ENCODE results near the gene SERP1. TPM values are rescaled to one million over a fixed set of nuclear protein-coding genes. Genes with fewer than 3 reads are reported as not detected.

Gene SERP1
- total RNA-seq, 1 experiment from 2014 or later, result 147 TPM

DNA sequence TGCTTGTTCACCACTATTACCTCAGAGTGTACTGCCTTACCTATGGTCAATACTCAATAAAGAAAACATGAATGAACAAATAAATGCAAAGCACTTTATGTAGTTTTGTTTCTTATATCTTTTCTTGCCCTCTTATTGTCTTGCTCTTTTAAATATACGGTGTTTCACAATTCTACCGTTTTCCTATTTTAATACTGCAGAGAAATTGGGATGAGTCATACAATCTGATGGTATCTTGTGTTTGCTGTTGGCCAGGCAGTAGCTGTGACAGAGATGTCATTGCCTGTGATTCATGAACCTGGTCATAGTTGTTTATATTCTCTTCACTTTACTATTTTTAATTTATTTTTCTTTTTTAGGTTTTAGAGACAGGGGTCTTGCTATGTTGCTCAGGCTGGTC lies 48.3 kb downstream of the SERP1 start:
- TF ChIP-seq, protein P1, sequence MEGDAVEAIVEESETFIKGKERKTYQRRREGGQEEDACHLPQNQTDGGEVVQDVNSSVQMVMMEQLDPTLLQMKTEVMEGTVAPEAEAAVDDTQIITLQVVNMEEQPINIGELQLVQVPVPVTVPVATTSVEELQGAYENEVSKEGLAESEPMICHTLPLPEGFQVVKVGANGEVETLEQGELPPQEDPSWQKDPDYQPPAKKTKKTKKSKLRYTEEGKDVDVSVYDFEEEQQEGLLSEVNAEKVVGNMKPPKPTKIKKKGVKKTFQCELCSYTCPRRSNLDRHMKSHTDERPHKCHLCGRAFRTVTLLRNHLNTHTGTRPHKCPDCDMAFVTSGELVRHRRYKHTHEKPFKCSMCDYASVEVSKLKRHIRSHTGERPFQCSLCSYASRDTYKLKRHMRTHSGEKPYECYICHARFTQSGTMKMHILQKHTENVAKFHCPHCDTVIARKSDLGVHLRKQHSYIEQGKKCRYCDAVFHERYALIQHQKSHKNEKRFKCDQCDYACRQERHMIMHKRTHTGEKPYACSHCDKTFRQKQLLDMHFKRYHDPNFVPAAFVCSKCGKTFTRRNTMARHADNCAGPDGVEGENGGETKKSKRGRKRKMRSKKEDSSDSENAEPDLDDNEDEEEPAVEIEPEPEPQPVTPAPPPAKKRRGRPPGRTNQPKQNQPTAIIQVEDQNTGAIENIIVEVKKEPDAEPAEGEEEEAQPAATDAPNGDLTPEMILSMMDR (IDR thresholded peaks at IDR 0.05; ENCODE audit: unreplicated experiment), result no peak
- CTCF ChIA-PET, result interaction anchor here (1.1 kb wide), 1 partner anchor 83 kb away, joined by 5 read pairs; no protein-coding TSS in a partner anchor
- intact Hi-C loops (cut with micrococcal nuclease; ENCODE audit: unreplicated experiment), result loop anchor here (5.0 kb wide), 2 partner anchors 126 to 196 kb away; no protein-coding TSS in a partner anchor
- Mint-ChIP-seq H3K27me3 (ENCODE audit: unreplicated experiment) (no peaks in the 10 kb centered on the region), H3K36me3 (ENCODE audit: insufficient read depth, unreplicated experiment) (no peaks in the 10 kb centered on the region), H3K9me3 (ENCODE audit: low read depth, unreplicated experiment) (peaks cover 10% of the 10 kb centered on the region), H3K4me3 (ENCODE audit: low read depth, unreplicated experiment) (no peak overlapping the region), H3K27ac (ENCODE audit: unreplicated experiment) (no peak overlapping the region), H3K4me1 (ENCODE audit: low read depth, unreplicated experiment) (peaks cover 31% of the 10 kb centered on the region)
- BruUV-seq (replicated peaks), result no TSS peak
- no peak for DNase-seq

DNA sequence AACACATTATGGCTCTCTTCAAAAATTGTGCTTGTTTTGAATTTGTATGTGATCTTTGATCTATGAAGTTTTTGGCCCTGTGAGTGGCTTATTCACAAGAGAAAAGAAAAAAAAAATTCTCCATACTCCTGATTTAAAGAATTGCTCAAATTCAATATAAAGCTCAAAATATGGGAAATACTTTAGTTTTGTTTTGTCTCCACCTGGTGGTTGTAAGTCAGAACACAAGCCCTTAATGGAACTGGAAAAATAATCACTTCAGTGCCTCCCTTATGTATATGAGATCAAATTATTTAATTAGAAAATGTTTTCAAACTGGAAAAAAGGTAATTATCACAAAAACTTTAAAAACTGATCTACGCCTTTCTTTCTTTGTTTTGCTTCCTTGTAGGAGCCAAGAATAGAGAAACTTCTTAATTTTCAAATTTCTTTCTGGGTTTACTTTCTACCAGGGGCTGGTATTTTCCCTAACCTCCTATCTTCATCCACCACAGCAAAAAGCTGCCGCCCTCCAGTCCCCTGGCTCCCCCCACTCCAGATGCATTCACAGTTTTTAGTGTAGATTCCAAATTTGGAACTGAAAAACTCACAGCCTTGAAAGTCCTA lies 50.6 kb downstream of the SERP1 start:
- TF ChIP-seq, protein P1 (IDR thresholded peaks at IDR 0.05; ENCODE audit: unreplicated experiment), result peak; percentile 64
- DNase-seq, result peak; percentile 49
- H3K27ac Mint-ChIP-seq (ENCODE audit: unreplicated experiment), result peak overlapping the region; percentile 20
- H3K27me3 Mint-ChIP-seq (ENCODE audit: unreplicated experiment), result no peaks in the 10 kb centered on the region
- no peaks in the 10 kb centered on the region for H3K36me3 Mint-ChIP-seq (ENCODE audit: insufficient read depth, unreplicated experiment)
- H3K4me1 Mint-ChIP-seq (ENCODE audit: low read depth, unreplicated experiment), result peaks cover 31% of the 10 kb centered on the region
- no TSS peak for BruUV-seq (replicated peaks)
- intact Hi-C loops (cut with micrococcal nuclease; ENCODE audit: unreplicated experiment), result loop anchor here (1.0 to 5.0 kb wide), 7 partner anchors 81 to 529 kb away; no protein-coding TSS in a partner anchor
- CTCF ChIA-PET, result interaction anchor here (0.6 to 3.0 kb wide), 23 partner anchors 9 to 529 kb away, joined by 3 to 34 read pairs (median 4); partner anchors contain the start of gene TSC22D2
- H3K4me3 Mint-ChIP-seq (ENCODE audit: low read depth, unreplicated experiment), result no peak overlapping the region
- peaks cover 2% of the 10 kb centered on the region for H3K9me3 Mint-ChIP-seq (ENCODE audit: low read depth, unreplicated experiment)

DNA sequence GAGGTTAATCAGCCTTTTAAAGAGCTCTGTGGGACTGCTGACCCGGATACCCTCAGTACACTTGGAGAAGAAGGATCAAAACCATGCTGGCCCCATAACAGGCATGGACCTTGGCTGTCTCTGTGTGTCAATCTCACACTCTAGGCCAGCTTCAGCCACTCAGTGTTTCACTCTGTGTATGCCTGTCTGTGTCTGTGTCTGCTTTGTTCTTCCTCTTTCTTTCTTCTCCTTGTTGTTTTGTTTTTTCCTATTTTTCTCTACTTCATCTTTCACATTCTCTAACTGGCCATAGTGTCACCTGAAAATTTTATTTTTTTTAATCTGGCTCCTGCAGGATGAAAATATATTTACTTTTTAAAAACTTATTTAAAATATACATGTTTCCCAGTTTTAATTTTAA lies 51.1 kb downstream of the SERP1 start:
- H3K4me1 Mint-ChIP-seq (ENCODE audit: low read depth, unreplicated experiment), result peaks cover 31% of the 10 kb centered on the region
- H3K27me3 Mint-ChIP-seq (ENCODE audit: unreplicated experiment), result no peaks in the 10 kb centered on the region
- H3K9me3 Mint-ChIP-seq (ENCODE audit: low read depth, unreplicated experiment), result peaks cover 2% of the 10 kb centered on the region
- intact Hi-C loops (cut with micrococcal nuclease; ENCODE audit: unreplicated experiment), result loop anchor here (1.0 to 5.0 kb wide), 7 partner anchors 81 to 528 kb away; no protein-coding TSS in a partner anchor
- BruUV-seq (replicated peaks), result no TSS peak
- CTCF ChIA-PET, result interaction anchor here (0.6 to 3.0 kb wide), 24 partner anchors 9 to 528 kb away, joined by 3 to 34 read pairs (median 4); partner anchors contain the start of gene TSC22D2
- no peaks in the 10 kb centered on the region for H3K36me3 Mint-ChIP-seq (ENCODE audit: insufficient read depth, unreplicated experiment)
- H3K4me3 Mint-ChIP-seq (ENCODE audit: low read depth, unreplicated experiment), result no peak overlapping the region
- DNase-seq, result no peak
- peak overlapping the region; percentile 20 for H3K27ac Mint-ChIP-seq (ENCODE audit: unreplicated experiment)
- TF ChIP-seq, protein P1 (IDR thresholded peaks at IDR 0.05; ENCODE audit: unreplicated experiment), result no peak

DNA sequence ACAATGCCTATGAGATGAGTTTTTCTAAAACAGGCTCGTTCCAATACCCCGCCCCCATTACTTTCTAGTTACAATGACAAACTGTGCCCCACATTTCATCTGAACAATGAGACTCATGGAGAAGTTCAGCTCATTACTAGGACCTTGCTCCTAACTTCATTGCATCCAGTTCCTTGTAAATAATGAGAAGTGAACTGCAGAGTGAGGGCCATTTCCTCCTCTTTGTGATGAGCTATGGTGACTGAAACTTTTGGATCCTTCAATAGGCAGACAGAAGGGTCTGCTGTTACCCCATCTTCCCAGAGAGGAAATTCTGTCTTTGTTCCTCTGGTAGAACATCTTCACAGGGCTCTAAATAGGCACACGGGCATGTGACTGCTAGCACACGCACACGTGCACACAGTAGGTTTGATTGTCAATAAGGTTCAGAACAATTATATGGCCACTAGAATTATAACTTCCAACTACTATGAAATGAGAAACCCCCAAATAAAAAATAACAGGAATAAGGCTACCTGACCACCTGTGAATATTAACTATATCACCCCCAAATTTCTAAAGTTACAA lies 51.8 kb downstream of the SERP1 start:
- Mint-ChIP-seq H3K27me3 (ENCODE audit: unreplicated experiment) (no peaks in the 10 kb centered on the region), H3K9me3 (ENCODE audit: low read depth, unreplicated experiment) (peaks cover 2% of the 10 kb centered on the region), H3K36me3 (ENCODE audit: insufficient read depth, unreplicated experiment) (no peaks in the 10 kb centered on the region), H3K4me1 (ENCODE audit: low read depth, unreplicated experiment) (peaks cover 34% of the 10 kb centered on the region), H3K27ac (ENCODE audit: unreplicated experiment) (no peak overlapping the region), H3K4me3 (ENCODE audit: low read depth, unreplicated experiment) (no peak overlapping the region)
- BruUV-seq (replicated peaks), result no TSS peak
- TF ChIP-seq, protein P1 (IDR thresholded peaks at IDR 0.05; ENCODE audit: unreplicated experiment), result no peak
- intact Hi-C loops (cut with micrococcal nuclease; ENCODE audit: unreplicated experiment), result loop anchor here (2.0 kb wide), 2 partner anchors 266 to 528 kb away; no protein-coding TSS in a partner anchor
- CTCF ChIA-PET, result interaction anchor here (0.7 to 3.0 kb wide), 10 partner anchors 10 to 267 kb away, joined by 3 to 34 read pairs (median 6); partner anchors contain the start of gene TSC22D2
- DNase-seq, result no peak

Other genes with a start within 250 kb of the SERP1 start
- 40.9 and 49.7 TPM in 2 replicates for gene TSC22D2, start 138.2 kb downstream of the SERP1 start, total RNA-seq (2022)
- 142 and 167 TPM in 2 replicates for gene EIF2A, start 291 bp upstream of the SERP1 start, total RNA-seq (2022)
- gene SELENOT, start 56.8 kb upstream of the SERP1 start, total RNA-seq (2022), result 200 and 210 TPM in 2 replicates
- 0.29 TPM in 1 of 2 replicates, not detected in the other for gene ERICH6, start 157.4 kb upstream of the SERP1 start, total RNA-seq (2022)
- gene SIAH2, start 216.7 kb upstream of the SERP1 start, total RNA-seq (2022), result 30.6 and 33.6 TPM in 2 replicates

All from Calu3 (cell line).